GM12801 (cell line): ENCODE results near the gene TET3.

ENCODE experiments used
- TF ChIP-seq, protein P1 (sequence below): IDR thresholded peaks from one replicate; pipeline ENCODE4 v1.5.1; 2011; ENCODE audit warnings: control low read depth; ENCODE audit not compliant: insufficient read length; ENCODE audit errors: extremely low read depth

The TET3 gene

DNA sequence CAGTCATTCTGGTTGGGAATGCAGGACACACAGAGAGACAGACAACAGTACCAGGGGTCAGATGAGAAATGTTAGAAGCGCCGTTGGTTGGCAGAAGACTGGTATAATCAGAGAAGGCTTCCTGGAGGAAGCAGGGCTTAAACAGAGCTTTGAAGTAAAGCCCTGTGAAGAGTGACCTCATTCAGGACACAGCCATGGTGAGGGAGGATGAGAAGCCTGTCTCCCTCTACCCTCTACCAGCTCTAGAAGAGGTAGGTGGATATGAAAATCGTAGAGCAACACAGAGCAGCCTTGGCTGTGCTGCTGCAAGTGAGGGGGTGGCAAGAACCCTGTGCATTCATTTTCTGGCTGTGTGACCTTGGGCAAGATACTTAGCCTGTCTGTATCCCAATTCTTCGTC is 14.2 kb downstream of the TET3 start:
- TF ChIP-seq, protein P1, sequence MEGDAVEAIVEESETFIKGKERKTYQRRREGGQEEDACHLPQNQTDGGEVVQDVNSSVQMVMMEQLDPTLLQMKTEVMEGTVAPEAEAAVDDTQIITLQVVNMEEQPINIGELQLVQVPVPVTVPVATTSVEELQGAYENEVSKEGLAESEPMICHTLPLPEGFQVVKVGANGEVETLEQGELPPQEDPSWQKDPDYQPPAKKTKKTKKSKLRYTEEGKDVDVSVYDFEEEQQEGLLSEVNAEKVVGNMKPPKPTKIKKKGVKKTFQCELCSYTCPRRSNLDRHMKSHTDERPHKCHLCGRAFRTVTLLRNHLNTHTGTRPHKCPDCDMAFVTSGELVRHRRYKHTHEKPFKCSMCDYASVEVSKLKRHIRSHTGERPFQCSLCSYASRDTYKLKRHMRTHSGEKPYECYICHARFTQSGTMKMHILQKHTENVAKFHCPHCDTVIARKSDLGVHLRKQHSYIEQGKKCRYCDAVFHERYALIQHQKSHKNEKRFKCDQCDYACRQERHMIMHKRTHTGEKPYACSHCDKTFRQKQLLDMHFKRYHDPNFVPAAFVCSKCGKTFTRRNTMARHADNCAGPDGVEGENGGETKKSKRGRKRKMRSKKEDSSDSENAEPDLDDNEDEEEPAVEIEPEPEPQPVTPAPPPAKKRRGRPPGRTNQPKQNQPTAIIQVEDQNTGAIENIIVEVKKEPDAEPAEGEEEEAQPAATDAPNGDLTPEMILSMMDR: no peak

DNA sequence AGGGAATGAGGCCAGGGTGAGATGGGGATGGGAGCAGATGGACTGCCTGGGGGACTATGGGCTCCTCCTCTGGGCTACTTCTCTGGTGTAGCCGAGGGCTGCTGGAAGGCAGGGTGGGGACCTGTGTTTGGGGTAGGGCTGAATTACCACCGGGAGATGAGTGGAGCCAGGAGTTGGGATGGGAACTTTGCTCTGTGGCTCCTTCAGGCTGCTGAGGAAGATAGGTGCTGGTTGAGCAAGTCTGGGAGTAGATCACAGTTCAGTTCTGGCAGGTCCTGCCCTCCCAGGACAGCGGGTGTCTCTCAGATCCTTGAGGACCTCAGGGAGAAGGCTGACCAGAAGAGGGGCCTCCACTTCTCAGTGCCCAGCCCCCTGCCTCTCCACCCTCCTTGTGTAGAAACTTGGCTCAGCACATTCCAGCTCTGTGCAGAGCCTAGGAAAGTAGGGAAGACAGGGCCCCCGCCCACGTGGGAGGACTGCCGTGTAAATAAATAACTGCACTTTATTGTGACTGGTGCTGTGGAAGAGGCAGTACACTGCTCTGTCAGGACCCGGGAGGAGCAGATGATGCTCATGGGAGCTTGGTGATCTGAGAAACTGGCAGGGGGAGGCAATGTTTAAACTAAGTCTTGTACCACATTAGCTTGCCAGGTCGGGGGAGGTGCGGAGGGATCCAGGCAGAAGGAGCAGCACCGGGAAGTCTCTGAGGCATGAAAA is 15.3 kb downstream of the TET3 start:
- TF ChIP-seq, protein P1: no peak

DNA sequence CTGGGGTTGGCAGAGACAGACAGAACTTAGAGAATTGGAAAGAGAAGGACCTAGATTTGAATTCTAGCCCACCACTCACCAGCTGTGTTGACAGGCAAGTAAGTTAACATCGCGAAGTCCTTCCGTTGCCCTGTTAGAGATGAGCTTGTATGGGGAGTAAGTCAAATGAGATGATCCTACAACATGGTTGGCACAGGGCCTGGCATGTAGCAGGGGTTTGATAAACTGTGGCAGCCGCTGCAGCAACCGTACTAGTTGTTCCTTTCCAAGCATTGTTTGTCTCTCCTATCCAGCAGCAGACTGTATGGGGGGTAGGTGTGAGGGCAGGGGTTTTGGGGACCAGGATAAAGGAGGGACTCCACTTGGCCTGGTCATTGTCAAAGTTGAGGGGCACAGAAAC is 16.0 kb downstream of the TET3 start:
- TF ChIP-seq, protein P1: no peak

DNA sequence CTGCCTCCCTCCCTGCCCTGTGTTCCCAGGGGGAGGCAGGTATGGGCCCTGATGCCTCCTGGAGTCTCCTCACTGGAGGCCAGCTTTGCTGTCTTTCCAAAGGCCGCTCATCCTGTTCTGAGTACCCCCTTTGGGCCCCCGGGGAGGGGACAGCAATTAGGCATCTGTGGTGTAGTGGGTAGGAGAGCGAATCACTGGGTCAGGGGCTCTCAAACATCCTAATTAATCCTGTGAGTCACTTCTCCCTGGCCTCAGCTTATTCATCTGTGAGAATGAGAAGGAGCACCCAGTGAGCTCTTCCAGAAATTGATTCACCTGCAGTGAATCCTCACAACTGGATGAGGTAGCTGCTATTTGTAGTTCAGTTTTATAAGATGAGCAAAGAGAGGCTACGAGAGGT is 16.4 kb downstream of the TET3 start:
- TF ChIP-seq, protein P1: no peak

DNA sequence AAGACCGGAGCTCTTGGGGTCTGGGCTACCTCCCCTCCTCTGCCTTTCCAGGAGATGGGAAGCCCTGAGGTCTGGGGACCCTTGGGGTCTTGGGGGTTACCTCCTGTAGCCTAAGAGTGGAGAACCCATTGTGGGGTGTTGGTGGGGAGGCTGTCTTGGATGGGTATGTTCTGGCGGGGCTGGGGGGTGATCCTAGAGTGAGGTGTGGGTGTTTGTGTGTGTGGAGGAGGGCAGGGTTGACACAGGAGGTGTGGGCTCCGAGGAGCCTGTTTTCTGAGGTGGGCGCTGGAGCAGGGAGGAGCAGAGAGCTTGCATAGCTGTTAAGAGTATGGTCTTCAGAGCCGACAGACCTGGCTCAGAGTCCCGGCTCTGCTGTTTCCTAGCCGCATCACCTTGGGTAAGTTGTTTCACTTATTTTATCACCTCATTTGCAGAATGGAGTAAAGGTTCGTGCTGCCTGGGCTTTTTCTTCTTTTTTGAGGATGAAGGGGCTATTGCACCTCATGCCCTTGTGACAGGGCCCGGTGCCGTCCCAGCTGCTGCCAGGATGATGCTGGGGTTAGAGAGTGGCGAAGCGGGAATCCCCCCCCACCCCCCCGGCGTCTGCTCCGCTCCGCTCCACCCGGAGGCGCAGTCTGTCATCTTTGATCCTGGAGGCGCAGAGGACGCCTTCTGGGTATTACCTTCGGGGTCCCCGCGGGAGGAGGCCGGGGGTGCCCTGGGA is 17.2 kb downstream of the TET3 start:
- TF ChIP-seq, protein P1: no peak

DNA sequence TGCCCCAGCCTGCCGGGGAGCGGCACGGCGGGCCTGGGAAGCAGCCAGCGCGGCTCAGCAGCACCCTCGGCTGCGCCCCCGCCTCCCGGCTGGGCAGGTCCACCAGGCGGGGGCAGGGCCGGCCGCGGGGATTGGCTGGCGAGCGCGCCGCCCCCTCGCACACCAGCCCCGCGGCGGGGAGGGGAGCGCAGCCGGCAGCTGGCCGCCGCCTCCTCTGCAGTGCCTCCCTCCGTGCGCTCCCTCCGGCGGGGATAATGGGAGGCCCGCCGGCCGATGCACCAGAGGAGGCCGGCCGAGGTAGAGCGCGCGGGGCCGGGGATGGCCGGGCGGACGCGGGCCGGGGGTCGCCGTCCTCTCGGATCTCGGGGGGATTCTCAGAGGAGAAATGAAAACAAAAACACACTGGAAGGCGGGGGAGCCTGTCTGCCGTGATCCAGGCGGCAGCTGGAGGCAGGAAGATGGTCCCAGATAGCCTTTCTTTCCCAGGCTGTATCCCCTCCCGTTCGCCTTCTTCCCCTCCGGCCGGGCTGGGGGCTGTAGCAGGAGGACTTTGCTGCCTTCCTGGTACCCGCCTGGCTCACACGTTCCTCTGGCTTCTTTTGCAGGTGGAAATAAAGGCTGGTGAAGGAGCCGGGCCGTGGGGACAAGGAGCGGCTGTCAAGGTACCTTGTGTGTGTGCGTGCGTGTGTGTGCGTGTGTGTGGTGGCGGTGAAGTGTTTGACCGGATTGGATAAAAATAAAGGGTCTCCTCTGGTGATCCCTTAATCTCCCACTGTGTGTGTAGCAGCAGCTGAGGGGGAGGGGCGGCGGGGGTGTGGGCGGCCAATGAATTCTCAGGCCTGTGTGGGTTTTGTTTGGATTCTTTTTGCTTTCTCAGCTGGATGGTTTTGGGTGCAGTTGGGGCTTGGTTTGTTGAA is 18.1 kb downstream of the TET3 start:
- TF ChIP-seq, protein P1: no peak
